ENCODE data around the gene G3BP1. TPM values are rescaled to one million over a fixed set of nuclear protein-coding genes. Genes with fewer than 3 reads are reported as not detected.

The G3BP1 gene
- total and polyA plus RNA-seq, 9 of the 15 experiments (the other 6 are each of a cell fraction or from before 2014, with no cell fraction given), result 54.7 to 264 (median 105) TPM

- no peak for TF ChIP-seq ZFPM2 (CRISPR knock-in tag; IDR thresholded peaks at IDR 0.05)
- TF ChIP-seq PKNOX1 (IDR thresholded peaks at IDR 0.05), result peak; percentile 49
- TF ChIP-seq ZNF282 (CRISPR knock-in tag; IDR thresholded peaks at IDR 0.05), result no peak
- no peak for TF ChIP-seq RNF2 (IDR thresholded peaks at IDR 0.05)
- TF ChIP-seq KDM5B (IDR thresholded peaks at IDR 0.05; ENCODE audit: insufficient replicate concordance, low read depth, low read length), result peak; percentile 2
- 0 out of 2 replicates have a peak, but pooled peaks have one; percentile 5 for TF ChIP-seq MAFG (tag; conservative IDR thresholded peaks at IDR 0.05)
- TF ChIP-seq, protein P1, sequence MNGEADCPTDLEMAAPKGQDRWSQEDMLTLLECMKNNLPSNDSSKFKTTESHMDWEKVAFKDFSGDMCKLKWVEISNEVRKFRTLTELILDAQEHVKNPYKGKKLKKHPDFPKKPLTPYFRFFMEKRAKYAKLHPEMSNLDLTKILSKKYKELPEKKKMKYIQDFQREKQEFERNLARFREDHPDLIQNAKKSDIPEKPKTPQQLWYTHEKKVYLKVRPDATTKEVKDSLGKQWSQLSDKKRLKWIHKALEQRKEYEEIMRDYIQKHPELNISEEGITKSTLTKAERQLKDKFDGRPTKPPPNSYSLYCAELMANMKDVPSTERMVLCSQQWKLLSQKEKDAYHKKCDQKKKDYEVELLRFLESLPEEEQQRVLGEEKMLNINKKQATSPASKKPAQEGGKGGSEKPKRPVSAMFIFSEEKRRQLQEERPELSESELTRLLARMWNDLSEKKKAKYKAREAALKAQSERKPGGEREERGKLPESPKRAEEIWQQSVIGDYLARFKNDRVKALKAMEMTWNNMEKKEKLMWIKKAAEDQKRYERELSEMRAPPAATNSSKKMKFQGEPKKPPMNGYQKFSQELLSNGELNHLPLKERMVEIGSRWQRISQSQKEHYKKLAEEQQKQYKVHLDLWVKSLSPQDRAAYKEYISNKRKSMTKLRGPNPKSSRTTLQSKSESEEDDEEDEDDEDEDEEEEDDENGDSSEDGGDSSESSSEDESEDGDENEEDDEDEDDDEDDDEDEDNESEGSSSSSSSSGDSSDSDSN (IDR thresholded peaks at IDR 0.05; ENCODE audit: borderline replicate concordance in 1 of 2, low read depth in 2 of 2, low read length in 2 of 2), result 0 out of 4 replicates have a peak, but pooled peaks of 1 of the 2 experiments have one; percentile 12
- TF ChIP-seq, protein P2, sequence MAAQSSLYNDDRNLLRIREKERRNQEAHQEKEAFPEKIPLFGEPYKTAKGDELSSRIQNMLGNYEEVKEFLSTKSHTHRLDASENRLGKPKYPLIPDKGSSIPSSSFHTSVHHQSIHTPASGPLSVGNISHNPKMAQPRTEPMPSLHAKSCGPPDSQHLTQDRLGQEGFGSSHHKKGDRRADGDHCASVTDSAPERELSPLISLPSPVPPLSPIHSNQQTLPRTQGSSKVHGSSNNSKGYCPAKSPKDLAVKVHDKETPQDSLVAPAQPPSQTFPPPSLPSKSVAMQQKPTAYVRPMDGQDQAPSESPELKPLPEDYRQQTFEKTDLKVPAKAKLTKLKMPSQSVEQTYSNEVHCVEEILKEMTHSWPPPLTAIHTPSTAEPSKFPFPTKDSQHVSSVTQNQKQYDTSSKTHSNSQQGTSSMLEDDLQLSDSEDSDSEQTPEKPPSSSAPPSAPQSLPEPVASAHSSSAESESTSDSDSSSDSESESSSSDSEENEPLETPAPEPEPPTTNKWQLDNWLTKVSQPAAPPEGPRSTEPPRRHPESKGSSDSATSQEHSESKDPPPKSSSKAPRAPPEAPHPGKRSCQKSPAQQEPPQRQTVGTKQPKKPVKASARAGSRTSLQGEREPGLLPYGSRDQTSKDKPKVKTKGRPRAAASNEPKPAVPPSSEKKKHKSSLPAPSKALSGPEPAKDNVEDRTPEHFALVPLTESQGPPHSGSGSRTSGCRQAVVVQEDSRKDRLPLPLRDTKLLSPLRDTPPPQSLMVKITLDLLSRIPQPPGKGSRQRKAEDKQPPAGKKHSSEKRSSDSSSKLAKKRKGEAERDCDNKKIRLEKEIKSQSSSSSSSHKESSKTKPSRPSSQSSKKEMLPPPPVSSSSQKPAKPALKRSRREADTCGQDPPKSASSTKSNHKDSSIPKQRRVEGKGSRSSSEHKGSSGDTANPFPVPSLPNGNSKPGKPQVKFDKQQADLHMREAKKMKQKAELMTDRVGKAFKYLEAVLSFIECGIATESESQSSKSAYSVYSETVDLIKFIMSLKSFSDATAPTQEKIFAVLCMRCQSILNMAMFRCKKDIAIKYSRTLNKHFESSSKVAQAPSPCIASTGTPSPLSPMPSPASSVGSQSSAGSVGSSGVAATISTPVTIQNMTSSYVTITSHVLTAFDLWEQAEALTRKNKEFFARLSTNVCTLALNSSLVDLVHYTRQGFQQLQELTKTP (IDR thresholded peaks at IDR 0.05; ENCODE audit: low read depth in 1 of 2, partially characterized antibody in 2 of 2), result no peak
- no peak for TF ChIP-seq NCOA1 (IDR thresholded peaks at IDR 0.05; ENCODE audit: low read depth)
- TF ChIP-seq KLF16 (IDR thresholded peaks at IDR 0.05), result no peak
- TF ChIP-seq ZNF253 (CRISPR knock-in tag; conservative IDR thresholded peaks at IDR 0.05), result no peak
- no peak for TF ChIP-seq FOXP1 (CRISPR knock-in tag; IDR thresholded peaks at IDR 0.05)
- no peak for TF ChIP-seq ZNF511 (CRISPR knock-in tag; IDR thresholded peaks at IDR 0.05)
- TF ChIP-seq HDAC2 (IDR thresholded peaks at IDR 0.05), result no peak
- no peak for TF ChIP-seq RNF219 (CRISPR knock-in tag; IDR thresholded peaks at IDR 0.05)
- TF ChIP-seq KAT7 (CRISPR knock-in tag; IDR thresholded peaks at IDR 0.05; ENCODE audit: borderline replicate concordance), result no peak
- TF ChIP-seq FOXJ3 (CRISPR knock-in tag; IDR thresholded peaks at IDR 0.05), result no peak
- TF ChIP-seq JUNB (CRISPR knock-in tag; conservative IDR thresholded peaks at IDR 0.05), result no peak
These were observed 1.2 kb downstream of the G3BP1 start (continued) for GRCh38 chr5:151772846-151773561.

All from K562 (cell line).